ENCODE data around the gene SREBF1.

- TF ChIP-seq CTCF (conservative IDR thresholded peaks at IDR 0.05) (no peak), EZH2 (IDR thresholded peaks at IDR 0.05; ENCODE audit: low read depth) (no peak)
Observed at GRCh38 chr17:17845046-17845775, 8.4 kb upstream of the SREBF1 start.
